HG02938 (cell line): ENCODE measurements around the gene SELENON.

Experiments
- ATAC-seq: cut with Tn5 transposase; IDR thresholded peaks from one replicate; pipeline ENCODE4 v1.9.1; 2021; ENCODE audit warnings: mild to moderate bottlenecking, moderate library complexity; ENCODE audit not compliant: unreplicated experiment

The SELENON gene, protein sequence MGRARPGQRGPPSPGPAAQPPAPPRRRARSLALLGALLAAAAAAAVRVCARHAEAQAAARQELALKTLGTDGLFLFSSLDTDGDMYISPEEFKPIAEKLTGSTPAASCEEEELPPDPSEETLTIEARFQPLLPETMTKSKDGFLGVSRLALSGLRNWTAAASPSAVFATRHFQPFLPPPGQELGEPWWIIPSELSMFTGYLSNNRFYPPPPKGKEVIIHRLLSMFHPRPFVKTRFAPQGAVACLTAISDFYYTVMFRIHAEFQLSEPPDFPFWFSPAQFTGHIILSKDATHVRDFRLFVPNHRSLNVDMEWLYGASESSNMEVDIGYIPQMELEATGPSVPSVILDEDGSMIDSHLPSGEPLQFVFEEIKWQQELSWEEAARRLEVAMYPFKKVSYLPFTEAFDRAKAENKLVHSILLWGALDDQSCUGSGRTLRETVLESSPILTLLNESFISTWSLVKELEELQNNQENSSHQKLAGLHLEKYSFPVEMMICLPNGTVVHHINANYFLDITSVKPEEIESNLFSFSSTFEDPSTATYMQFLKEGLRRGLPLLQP

GRCh38 chr1:25799935-25800702, at the start of gene SELENON:
SELENON (plus strand) TSS chr1:25800193; CDS start chr1:25800231, 38 bp downstream.
- no peak for ATAC-seq

DNA sequence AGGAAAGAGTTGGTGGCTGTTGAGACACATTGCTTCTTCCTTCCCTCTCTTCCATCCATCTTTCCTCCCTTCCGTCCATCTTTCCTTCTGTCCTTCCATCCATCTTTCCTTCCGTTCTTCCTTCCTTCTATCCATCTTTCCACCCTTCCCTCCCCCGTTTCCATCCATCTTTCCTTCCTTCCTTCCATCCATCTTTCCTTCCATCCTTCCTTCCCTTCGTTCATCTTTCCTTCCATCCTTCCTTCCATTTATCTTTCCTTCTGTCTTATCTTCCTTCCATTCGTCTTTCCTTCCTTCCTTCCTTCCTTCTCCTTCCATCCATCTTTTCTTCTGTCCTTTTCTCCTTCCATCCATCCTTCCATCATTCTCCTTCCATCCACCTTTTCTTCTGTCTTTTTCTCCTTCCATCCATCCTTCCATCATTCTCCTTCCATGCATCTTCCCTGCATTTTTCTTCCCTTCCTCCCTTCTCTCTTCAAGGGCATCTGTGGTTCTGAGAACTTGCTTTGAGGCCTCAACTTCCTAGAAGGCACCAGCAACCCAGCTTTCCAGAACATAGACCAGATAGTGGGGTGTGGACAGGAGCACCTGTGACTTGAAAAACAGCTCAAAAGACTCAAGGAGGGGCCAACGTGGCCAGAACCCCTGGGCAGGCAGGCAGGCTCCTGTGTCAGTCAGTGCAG, 48.9 kb upstream of the SELENON start:
- ATAC-seq, result no peak

DNA sequence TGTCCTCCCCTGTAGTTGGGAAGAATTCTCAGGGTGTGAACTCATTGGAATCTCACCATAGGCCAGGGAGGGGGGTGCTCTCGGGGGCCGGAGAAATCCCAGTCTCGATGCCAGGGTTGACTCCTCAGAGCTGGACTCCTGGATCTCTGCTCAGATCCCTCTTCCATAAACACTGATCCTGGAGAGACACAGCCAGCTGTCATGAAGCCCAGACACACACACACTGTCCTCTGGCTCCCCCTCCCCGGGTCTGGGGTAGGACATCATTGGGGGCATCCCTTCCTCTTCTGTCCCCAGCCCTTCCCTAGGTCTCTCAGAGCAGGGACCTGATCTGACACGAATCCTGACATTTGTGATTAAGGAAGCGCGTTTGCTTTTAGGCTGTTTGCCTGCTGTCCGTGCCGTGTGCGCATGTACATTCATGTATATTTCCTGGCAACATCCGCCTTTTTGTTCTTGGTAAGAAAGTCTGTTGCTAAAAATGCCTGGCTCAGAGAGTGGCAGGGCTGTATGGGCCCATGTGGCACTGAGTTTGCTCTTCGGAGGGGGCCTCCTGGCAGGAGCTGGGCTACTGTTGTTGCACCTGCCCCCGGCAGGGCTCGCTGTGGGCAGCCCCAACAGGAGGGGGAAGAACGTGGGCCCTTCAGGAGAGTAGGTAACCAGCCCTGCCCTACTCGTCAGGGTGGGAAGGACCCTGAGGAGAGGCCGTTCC, 45.4 kb upstream of the SELENON start:
- ATAC-seq, result no peak

GRCh38 chr1:25755475-25756125, 44.4 kb upstream of the SELENON start:
- no peak for ATAC-seq

DNA sequence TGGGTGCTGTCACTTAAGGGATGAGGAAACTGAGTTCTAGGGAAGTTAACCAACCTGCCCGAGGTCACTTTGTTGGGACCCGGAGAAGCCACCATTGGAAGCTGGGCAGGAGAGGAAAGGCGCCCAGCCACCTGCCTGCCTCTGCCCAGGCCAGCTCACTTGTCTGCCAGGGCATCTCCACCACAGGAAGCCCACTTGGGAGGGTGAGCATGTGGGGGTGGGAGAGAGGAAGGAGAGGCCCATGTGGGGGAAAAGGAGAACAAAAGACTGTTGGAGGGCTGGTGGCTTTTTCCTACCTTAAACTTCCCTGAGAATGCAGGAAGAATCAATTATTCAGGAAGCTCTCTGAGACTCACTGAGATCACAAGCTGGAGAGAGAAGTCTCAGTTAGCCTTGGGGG, 43.8 kb upstream of the SELENON start:
- no peak for ATAC-seq

DNA sequence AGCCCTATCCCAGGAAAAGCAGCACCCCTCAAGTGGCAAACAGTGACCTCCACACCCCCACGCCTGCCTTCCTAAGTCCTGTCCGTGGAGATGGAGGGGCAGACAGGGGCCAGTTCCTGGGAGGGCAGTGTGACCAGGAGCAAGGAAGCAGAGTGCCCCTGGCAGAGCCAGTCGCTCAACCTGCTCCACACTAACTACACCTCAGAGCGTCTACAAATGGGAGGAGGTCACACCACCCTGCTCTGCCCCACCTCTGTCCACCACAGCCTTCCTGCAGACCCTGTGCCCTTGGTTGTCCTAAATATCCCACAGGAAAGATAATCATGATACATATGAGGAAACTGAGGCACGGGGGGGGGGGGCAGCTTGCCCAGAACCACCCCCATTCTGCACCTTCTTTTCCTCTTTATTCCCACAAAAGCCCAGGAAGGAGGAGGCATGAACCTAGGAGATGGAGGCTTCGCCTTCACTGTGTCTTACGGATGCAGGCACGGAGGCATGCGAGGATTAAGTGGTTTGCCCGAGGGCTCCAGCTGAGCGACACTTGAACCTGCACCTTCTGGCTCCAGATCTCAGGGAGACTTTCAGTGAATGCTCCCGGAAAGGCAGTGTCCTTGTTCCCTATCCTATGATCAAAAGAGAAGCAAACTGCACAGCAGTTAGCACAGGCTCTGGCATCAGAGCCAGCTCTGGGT, 42.7 kb upstream of the SELENON start:
- no peak for ATAC-seq

- no peak for ATAC-seq
These were observed 42.2 kb upstream of the SELENON start for GRCh38 chr1:25757846-25758185.

DNA sequence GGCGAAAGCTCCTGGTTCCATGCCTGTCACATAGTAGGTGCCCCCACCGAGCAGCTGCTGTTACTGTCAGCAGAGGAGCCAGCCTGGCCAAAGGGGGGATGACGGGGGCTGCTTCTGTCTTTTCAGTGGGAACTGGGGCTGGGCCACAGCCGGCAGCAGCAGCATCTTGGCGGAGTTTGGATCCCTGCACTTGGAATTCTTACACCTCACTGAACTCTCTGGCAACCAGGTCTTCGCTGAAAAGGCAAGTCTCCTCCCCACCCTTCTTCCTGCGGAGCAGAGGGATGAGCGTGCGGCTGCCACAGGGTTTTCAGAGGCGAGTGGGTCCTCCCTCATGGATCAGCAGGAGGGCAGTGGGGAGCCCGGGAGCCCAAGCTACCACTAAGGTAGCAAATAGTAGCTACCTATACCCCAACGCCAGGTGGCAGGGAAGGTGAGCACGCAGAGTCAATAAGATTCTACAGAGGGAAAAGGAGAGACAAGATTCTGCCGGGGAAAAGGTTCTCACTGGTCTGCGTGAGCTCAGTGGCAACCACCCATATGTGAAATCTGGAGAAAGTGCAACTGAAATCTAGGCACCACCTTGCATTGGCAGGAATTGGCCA, 41.4 kb upstream of the SELENON start:
- ATAC-seq, result no peak

- no peak for ATAC-seq
These were observed 39.8 kb upstream of the SELENON start for GRCh38 chr1:25760122-25760719.

GRCh38 chr1:25760871-25761270, 39.1 kb upstream of the SELENON start:
- no peak for ATAC-seq

DNA sequence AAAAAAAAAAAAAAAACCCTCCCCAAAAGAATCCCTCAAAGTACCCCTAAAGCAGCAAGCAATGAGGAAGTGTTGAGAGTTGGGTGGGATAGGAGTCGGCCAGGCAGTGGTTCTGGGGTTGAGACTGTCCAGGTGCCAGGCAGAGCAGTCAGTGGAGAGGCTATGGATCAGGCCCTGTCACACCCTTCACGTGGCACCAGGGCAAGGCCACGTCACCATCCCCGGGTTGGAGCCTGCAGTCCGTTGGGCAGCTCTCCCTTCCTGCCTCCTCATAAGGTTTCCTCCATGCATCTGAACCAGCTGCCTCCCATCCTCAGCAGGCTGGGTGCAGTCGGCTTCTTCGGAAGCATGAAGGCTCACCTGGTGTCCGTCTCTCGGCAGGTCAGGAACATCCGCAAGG, 36.5 kb upstream of the SELENON start:
- no peak for ATAC-seq

- no peak for ATAC-seq
These were observed 34.7 kb upstream of the SELENON start for GRCh38 chr1:25765136-25765922.

DNA sequence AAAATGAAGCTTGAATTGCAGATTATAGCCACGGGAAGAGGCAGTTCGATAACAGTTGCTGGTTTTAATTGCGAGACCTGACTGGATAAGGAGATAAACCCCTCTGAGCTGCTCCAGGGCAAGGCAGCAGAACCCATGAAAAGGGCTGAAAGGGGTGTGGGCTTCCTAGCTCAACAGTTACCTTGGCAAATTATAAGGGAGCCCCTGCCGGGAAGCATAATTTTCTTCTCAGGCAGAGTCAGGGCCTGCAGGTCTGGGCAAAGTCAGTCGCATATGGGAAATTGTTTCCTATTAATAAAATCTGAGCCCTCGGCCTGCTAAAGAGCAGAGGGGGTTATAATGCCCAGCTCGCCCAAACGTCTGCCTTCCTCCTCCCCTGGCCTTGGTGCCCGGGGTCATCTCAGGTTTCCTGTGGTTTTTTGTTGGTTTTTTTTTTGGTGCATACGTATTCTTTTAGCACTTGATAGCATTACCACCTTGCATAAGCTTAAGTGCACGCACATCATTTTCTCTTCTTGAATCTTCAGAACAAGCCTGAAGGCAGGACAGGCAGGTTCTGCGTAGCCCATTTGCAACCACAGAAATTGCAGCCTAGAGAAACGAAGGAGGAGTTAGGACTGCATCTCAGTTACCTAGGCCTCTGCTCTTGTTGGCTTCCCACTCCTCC, 33.9 kb upstream of the SELENON start:
- no peak for ATAC-seq

DNA sequence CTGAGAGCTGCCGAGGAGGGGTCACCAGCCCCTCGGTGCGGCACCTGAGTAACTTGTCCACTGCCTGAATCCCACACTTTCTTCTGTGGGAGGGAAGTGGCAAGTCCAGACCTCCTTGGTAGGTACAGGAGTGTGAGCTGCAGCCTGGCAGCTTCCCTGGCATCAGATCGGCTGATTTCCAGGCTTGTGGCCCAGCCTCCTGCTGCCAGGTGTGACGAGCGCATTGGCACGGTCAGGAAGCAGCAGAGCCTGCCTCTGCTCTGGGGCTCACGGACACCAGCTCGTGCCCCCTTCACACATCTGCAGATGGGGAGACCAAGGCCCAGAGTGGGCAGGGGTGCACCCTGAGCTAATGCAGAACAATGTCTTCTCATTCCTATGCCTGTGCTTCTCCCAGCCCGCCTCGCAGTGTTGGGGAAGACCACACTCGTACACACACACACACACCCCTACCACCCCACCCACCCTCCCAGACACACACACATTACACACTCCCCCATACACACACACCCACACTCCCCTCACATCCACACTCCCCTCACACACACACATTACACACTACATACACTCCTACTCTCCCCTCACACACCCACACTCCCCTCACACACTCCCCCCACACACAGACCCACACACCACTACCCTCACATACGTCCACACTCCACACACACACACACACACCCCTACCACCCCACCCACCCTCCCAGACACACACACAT, 33.1 kb upstream of the SELENON start:
- no peak for ATAC-seq

- no peak for ATAC-seq
These were observed 32.6 kb upstream of the SELENON start for GRCh38 chr1:25767437-25767770.

DNA sequence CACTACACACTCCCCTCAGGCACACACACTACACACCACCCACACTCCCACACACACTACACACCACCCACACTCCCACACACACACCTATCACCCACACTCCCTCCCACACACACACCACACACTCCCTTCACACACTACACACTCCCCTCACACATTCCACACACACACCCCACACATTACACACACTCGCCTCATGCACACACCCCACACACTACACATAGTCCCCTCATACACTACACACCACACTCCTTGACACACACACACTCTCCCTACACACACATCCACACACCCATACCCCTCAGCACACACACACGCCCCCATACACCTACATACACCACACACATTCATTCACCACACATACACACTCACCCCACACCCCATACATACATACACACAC, 31.0 kb upstream of the SELENON start:
- no peak for ATAC-seq
